GM18499 (cell line): Measurements from ENCODE around the gene BCAS3.
"Not testable (repeated sequence)": the region's sequence is repeated elsewhere in the genome, so short reads cannot be mapped to it uniquely, and the experiment has no call there.

ENCODE experiments used
- ATAC-seq: cut with Tn5 transposase; IDR thresholded peaks from one replicate; pipeline ENCODE4 v1.9.1; 2021; ENCODE audit warnings: moderate number of reproducible peaks; ENCODE audit not compliant: insufficient read depth, unreplicated experiment

BCAS3 gene

DNA sequence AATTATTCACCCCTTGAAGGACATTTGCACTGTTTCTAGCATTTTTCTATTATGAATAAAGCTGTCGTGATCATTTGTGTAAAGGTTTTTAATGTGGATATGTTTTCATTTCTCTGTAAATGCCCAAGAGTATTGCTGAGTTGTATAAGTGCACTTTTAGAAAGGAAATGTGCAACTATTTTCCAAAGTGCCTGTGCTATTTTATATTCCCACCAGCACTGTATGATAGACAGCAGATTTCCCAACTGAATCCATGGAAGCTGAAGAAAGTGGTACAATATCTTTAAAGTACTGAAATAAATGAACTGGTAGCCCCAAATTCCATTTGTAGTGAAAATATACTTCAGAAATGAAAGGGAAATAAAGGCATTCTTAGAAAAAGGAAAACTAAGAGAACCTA, 238.4 kb downstream of the BCAS3 start:
- ATAC-seq = no peak

- no peak for ATAC-seq
Observed at GRCh38 chr17:60920107-60920506, 242.5 kb downstream of the BCAS3 start.

DNA sequence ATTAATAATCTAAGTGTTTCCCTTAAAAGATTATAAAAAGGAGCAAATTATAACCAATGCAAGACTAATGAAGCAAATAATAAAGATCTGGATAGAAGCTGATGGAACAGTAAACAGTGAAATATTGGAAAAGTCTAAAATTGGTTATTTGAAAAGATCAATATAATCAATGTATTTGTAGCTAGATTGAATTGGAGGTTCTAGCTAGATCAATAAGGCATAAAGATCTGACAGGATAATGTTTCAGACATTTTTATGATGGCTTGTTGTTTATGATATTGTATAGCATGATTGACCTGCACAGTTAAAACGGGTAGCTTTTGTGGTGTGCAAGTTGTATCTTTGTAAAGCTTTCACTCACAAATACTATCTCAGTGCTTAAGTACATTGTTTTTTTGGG, 245.3 kb downstream of the BCAS3 start:
- ATAC-seq = no peak

- ATAC-seq = no peak
Observed at GRCh38 chr17:60926466-60927183, 249.0 kb downstream of the BCAS3 start.

DNA sequence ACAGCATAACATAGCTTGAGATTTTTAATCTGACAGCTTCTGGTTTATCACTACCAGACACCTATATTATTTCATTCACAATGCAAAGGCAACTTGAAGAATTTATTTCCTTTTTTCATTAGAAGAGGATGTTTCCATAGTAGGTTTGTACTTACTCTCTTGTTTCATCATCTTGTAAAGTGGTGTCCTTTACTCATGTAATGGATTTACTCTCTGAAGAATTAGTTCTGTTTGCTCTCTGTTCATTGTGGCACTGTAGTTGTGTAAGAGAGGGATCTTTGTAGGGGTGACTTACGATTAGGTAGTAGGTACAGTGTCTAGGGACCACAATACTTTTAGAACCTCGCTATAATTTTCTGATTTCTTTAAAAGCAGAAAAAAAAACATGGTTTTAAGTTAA, 256.1 kb downstream of the BCAS3 start:
- no peak for ATAC-seq

- ATAC-seq = no peak
Observed at GRCh38 chr17:60934723-60935122, 257.1 kb downstream of the BCAS3 start.

DNA sequence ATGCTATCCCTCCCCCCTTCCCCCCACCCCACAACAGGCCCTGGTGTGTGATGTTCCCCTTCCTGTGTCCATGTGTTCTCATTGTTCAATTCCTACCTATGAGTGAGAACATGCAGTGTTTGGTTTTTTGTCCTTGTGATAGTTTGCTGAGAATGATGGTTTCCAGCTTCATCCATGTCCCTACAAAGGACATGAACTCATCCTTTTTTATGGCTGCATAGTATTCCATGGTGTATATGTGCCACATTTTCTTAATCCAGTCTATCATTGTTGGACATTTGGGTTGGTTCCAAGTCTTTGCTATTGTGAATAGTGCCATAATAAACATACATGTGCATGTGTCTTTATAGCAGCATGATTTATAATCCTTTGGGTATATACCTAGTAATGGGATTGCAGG, 258.3 kb downstream of the BCAS3 start:
- ATAC-seq = not testable (repeated sequence)

GRCh38 chr17:60939318-60939717, 261.7 kb downstream of the BCAS3 start:
- no peak for ATAC-seq

GRCh38 chr17:60941028-60941427, 263.4 kb downstream of the BCAS3 start:
- no peak for ATAC-seq

GRCh38 chr17:60941571-60941970, 263.9 kb downstream of the BCAS3 start:
- ATAC-seq = no peak

DNA sequence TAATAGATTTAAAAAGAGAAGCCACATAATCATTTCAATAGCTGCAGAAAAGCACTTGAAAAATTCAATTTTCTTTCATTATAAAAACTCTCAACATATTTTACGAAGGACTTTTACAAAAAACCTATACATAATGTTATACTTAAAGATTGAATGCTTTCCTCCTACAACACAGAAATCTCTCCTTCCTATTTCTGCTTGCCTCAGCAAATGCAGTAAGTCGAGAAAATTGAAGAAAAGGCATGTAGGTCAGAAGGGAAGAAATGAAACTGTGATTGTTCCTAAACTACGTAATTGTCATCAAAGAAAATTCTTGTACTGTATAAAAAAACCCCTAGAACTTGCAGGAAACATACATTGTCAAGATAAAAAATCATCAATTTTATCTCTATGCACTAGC, 267.1 kb downstream of the BCAS3 start:
- no peak for ATAC-seq

GRCh38 chr17:60947100-60947499, 269.4 kb downstream of the BCAS3 start:
- no peak for ATAC-seq

DNA sequence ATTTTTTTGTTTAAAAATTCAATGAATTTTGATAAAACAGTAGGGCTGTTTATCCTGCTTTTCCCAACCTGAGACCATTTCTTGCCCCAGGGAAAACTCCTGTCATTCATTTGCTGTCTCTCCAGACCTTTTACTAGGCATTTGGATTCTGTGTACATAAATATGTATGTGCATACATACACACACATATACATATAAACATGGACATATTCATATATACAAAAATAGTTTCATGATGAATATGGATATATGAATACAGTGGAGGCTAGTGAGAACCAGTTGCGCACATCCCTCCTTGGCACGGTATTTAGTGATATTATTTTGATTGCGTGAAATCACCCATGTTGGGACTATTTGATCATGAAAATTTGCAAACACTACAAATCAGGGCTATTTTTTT, 269.9 kb downstream of the BCAS3 start:
- ATAC-seq = no peak

GRCh38 chr17:60952747-60953146, 275.1 kb downstream of the BCAS3 start:
- ATAC-seq = no peak

GRCh38 chr17:60959011-60959410, 281.4 kb downstream of the BCAS3 start:
- no peak for ATAC-seq

- ATAC-seq = no peak
Observed at GRCh38 chr17:60959696-60960095, 282.0 kb downstream of the BCAS3 start.

DNA sequence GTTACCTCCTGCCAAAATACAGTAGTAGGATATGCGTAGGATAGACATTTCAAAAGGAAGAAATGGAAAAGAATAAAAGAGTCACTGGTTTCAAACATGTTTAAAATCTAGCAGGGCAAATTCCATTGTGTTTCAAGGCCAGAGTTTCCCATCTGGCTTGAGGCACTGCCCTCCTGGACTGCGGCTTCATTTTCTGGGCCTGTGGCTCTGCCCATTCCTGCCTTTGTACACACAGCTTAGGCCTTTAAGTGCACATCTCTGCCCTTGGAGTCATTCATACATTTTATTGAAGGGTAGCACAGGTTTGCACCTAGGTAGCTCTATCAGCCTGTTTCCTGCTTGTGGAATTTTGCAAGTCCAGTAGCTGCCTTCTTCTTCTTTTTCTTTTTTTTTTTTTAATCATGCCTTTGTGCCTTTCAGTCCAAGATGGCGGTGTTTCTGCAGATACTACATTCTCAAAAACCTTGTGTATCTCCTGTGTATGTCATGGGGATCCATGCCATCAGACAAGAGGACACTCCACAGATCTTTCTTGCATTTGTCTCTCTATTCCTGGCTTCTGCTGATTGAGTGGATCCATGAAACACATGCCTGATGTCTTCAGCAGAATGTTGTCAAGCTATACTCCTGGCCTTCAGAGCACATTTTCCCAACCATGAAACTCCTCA, 282.9 kb downstream of the BCAS3 start:
- ATAC-seq = no peak

GRCh38 chr17:60964160-60964559, 286.5 kb downstream of the BCAS3 start:
- ATAC-seq = no peak

DNA sequence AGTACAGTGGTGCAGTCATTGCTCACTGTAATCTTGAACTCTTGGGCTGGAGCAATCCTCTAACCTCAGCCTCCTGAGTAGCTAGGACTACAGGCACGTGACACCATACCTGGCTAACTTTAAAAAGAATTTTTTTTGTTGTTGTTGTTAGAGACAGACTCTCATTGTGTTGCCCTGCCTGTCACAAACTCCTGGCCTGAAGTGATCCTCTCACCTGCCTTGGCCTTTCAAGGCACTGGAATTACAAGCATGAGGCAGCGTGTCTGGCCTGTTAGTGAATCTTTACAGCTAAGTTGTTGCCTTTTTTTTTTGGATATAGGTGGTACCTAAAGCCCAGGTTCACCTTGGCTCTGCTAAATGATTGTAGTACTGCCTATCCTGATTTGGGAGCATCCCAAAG, 290.6 kb downstream of the BCAS3 start:
- no peak for ATAC-seq

DNA sequence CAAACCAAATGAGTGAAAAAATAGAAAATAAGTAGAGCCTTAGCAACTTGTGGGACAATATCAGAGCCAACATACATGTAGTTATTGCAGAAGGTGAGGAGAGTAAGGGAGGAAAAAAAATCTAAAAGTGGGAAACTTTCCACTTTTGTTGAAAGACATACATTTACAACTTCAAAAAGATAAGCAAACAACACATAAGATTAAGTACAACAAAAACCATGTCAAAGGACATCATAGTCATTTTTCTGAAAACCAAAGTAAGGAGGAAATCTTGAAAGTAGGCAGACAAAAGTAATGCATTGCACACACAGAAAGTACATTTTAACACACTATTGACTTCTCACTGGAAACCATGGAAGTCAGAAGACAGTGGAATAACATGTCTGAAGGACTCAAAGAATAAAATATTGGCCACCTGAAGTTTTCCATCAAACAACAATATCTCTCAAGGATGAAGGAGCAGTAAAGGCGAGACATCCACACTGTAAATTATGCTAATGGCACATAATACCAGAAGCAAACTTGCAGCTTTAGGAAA, 291.9 kb downstream of the BCAS3 start:
- ATAC-seq = no peak

GRCh38 chr17:60970741-60971140, 293.1 kb downstream of the BCAS3 start:
- no peak for ATAC-seq
